ENCODE results near the gene PSMD12.

PSMD12 gene

DNA sequence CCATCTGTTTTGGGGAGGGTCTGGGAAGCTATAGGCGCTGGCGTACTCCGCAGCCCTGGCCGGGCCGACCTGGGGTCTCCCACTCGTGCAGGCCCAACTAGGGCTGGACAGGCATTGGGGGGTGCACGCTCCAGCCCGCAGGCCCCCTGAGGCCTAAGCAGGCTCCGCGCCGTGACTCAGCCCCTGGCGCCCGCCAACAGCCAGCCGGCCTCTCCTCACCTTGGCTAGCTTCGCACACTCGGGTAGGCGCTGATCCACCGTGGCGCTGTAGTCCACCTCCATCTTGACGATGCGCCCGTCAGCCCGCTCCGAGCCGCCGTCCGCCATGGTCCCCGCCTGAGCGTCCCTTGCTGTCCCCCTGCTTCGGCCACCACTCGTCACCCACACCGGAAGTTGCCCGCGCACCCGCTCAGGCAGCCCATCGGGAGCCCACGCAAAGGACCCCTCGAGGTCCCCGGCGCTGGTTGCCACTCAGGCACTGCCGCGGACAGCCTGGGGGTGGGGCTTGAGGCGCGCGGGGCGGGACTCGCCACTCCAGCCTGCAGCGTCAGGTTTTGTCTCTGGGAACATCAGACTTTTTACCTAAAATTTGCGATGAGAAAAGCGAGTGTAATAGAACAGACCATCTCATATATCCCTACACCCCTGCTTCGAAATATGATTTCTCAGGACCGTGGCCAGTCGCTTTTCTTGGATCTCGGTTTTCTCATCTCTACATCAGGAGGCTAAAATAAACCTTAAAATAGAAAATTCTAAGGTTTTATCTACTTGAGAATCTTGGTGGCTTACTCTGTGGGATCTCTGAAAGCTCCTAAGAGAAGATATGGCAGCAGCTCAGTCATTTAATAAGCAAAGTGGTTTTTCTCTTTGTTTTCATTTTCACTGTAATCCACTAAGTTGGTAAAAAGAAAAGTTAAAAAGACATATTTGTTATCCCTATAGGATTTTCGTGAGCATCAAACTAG lies at the start of gene PSMD12:
Gene PSMD12, minus strand, starts transcription at position 385 of the 965 bp plus-strand sequence. Its CDS starts 58 bp downstream, at position 327.
- peak; percentile 93 for DNase-seq (ENCODE audit: low read depth)
- peak within 1 kb of the TSS; percentile 90 for H3K4me3 ChIP-seq (ENCODE audit: low read depth, low read length)

GRCh38 chr17:67415291-67415690 lies 48.9 kb upstream of the PSMD12 start:
- TF ChIP-seq, protein P1, sequence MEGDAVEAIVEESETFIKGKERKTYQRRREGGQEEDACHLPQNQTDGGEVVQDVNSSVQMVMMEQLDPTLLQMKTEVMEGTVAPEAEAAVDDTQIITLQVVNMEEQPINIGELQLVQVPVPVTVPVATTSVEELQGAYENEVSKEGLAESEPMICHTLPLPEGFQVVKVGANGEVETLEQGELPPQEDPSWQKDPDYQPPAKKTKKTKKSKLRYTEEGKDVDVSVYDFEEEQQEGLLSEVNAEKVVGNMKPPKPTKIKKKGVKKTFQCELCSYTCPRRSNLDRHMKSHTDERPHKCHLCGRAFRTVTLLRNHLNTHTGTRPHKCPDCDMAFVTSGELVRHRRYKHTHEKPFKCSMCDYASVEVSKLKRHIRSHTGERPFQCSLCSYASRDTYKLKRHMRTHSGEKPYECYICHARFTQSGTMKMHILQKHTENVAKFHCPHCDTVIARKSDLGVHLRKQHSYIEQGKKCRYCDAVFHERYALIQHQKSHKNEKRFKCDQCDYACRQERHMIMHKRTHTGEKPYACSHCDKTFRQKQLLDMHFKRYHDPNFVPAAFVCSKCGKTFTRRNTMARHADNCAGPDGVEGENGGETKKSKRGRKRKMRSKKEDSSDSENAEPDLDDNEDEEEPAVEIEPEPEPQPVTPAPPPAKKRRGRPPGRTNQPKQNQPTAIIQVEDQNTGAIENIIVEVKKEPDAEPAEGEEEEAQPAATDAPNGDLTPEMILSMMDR (conservative IDR thresholded peaks at IDR 0.05; ENCODE audit: low read depth, low read length), result no peak
- H3K4me3 ChIP-seq (ENCODE audit: low read depth, low read length), result no peak overlapping the region
- no peak for DNase-seq (ENCODE audit: low read depth)

More for the DNA sequence above, at the start of gene PSMD12:
- TF ChIP-seq, protein P1 (conservative IDR thresholded peaks at IDR 0.05; ENCODE audit: low read depth, low read length), result peak; percentile 17

- H3K4me3 ChIP-seq (ENCODE audit: low read depth, low read length), result no peak overlapping the region
- no peak for DNase-seq (ENCODE audit: low read depth)
- TF ChIP-seq, protein P1 (conservative IDR thresholded peaks at IDR 0.05; ENCODE audit: low read depth, low read length), result no peak
These were observed 48.2 kb upstream of the PSMD12 start for GRCh38 chr17:67414559-67414958.

DNA sequence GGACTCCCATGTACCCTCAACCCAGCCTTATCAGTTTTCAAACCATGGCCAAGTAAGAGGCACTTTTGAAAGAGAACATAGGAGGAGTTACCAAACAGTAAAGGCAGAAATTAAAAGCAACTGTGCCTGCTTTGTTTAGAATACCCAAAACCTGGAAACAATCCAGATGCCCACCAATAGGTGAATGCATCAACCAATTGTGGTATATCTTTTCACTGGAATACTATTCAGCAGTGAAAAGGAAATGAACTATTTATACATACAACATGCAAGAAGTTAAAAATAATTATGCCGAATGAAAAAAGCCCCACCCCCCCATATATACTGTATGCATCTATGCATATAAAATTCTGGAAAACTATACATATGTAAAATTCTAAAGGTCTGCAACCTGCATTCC lies 47.8 kb upstream of the PSMD12 start:
- TF ChIP-seq, protein P1 (conservative IDR thresholded peaks at IDR 0.05; ENCODE audit: low read depth, low read length), result no peak
- no peak for DNase-seq (ENCODE audit: low read depth)
- H3K4me3 ChIP-seq (ENCODE audit: low read depth, low read length), result no peak overlapping the region

DNA sequence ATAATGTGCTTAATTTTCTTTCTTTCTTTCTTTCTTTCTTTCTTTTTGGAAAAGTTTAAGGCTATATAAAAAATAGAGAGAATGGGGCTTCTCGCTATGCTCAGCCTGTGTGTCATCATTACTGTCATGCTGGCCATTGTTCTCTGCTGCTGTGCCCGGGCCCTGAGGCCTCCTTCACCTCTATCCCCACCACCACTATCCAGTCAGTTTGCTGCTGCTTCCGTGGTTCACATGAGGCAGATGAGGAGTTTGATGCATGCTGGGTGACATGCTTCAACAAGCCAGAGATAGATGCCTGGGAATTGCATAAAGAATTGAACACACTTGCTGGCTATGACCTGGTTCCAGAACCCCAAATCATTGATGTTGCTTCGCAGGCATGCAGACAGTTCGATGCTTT lies 47.0 kb upstream of the PSMD12 start:
- no peak overlapping the region for H3K4me3 ChIP-seq (ENCODE audit: low read depth, low read length)
- TF ChIP-seq, protein P1 (conservative IDR thresholded peaks at IDR 0.05; ENCODE audit: low read depth, low read length), result no peak

GRCh38 chr17:67412941-67413340 lies 46.6 kb upstream of the PSMD12 start:
- H3K4me3 ChIP-seq (ENCODE audit: low read depth, low read length), result no peak overlapping the region
- TF ChIP-seq, protein P1 (conservative IDR thresholded peaks at IDR 0.05; ENCODE audit: low read depth, low read length), result no peak
- DNase-seq (ENCODE audit: low read depth), result no peak

More for the DNA sequence above, 47.0 kb upstream of the PSMD12 start:
- DNase-seq (ENCODE audit: low read depth), result no peak
